HG03442 (cell line): ENCODE measurements around the gene OR2T29.
"Not testable (repeated sequence)": the region's sequence is repeated elsewhere in the genome, so short reads cannot be mapped to it uniquely, and the experiment has no call there.

Experiments
- ATAC-seq: cut with Tn5 transposase; IDR thresholded peaks from one replicate; pipeline ENCODE4 v1.9.1; 2021; ENCODE audit warnings: mild to moderate bottlenecking, moderate library complexity; ENCODE audit not compliant: unreplicated experiment

OR2T29 gene

DNA sequence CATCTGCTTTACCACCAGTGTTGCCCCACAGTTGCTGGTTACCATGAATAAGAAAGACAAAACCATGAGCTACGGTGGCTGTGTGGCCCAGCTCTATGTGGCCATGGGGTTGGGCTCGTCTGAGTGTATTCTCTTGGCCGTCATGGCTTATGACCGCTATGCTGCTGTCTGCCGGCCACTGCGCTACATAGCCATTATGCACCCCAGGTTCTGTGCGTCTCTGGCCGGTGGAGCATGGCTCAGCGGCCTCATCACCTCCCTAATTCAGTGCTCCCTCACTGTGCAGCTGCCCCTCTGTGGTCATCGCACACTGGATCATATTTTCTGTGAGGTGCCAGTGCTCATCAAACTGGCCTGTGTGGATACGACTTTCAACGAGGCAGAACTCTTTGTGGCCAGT, 40.7 kb downstream of the OR2T29 start:
- ATAC-seq = no peak

- ATAC-seq = peak; percentile 66
Observed at GRCh38 chr1:248510217-248510616, 52.4 kb downstream of the OR2T29 start.

GRCh38 chr1:248507773-248508172, 54.8 kb downstream of the OR2T29 start, which contains the start of gene OR2G6:
TSS of gene OR2G6 (plus strand) at chr1:248508073. CDS start at chr1:248521647, 13,574 bp downstream.
- ATAC-seq = not testable (repeated sequence)
